GM12892 (cell line): ENCODE results near the gene PTPN4.

Source experiments
- DNase-seq: peaks from one replicate; pipeline ENCODE4 v3.0.0; 2011; ENCODE audit not compliant: insufficient read length
- FAIRE-seq: peaks from 2 replicates; lab custom pipeline; 2011; peaks lifted over from hg19 to GRCh38; lab: Jason Lieb, UNC
- POLR2A ChIP-seq: IDR thresholded peaks from 2 replicates; pipeline ENCODE4 v1.6.1; 2011; ENCODE audit warnings: low read depth, low read length, control low read depth
- POLR2AphosphoS5 ChIP-seq: IDR thresholded peaks from 2 replicates; pipeline ENCODE4 v1.6.1; 2011; ENCODE audit warnings: low read depth, low read length, control low read depth
- TAF1 ChIP-seq: IDR thresholded peaks from 2 replicates; pipeline ENCODE4 v1.6.1; 2011; ENCODE audit warnings: low read depth, mild to moderate bottlenecking, control low read depth, low read length, borderline replicate concordance

The PTPN4 gene

GRCh38 chr2:119772128-119772527 is 12.4 kb downstream of the PTPN4 start:
- no peak for TF ChIP-seq POLR2A
- TF ChIP-seq POLR2AphosphoS5: no peak
- TF ChIP-seq TAF1: no peak
- FAIRE-seq: no peak
- no peak for DNase-seq

- FAIRE-seq: no peak
- no peak for DNase-seq
- TF ChIP-seq POLR2AphosphoS5 (no peak), TAF1 (no peak), POLR2A (no peak)
Observed at GRCh38 chr2:119772767-119773166, 13.0 kb downstream of the PTPN4 start.

DNA sequence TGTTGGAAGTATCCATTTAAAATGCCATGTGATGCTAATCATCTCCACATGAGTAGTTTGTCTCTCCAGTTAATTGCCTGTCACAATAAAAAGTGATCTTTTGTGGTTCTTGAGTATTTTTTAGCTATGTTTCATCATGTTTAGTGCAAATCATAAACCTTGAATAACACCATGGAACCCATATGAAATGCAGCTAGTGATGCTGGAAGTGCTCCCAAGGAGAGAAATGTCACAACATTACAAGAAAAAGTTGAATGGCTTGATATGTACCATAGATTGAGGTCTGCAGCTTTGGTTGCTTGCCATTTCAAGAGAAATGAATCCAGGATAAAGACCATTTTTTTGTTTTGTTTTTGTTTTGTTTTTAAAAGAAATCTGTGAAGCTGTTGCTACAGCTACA is 14.3 kb downstream of the PTPN4 start:
- DNase-seq (no peak), FAIRE-seq (no peak)

GRCh38 chr2:119775102-119775501 is 15.4 kb downstream of the PTPN4 start:
- no peak for DNase-seq
- no peak for FAIRE-seq
- no peak for TF ChIP-seq POLR2A
- TF ChIP-seq POLR2AphosphoS5: no peak
- no peak for TF ChIP-seq TAF1

More for the DNA sequence above, 14.3 kb downstream of the PTPN4 start:
- TF ChIP-seq POLR2AphosphoS5 (no peak), TAF1 (no peak)

- TF ChIP-seq POLR2AphosphoS5 (no peak), POLR2A (no peak), TAF1 (no peak)
- no peak for DNase-seq
- FAIRE-seq: no peak
Observed at GRCh38 chr2:119782308-119783027, 22.7 kb downstream of the PTPN4 start.

GRCh38 chr2:119784876-119785275 is 25.2 kb downstream of the PTPN4 start:
- TF ChIP-seq POLR2AphosphoS5: no peak
- no peak for TF ChIP-seq TAF1
- no peak for TF ChIP-seq POLR2A
- DNase-seq: no peak
- no peak for FAIRE-seq

DNA sequence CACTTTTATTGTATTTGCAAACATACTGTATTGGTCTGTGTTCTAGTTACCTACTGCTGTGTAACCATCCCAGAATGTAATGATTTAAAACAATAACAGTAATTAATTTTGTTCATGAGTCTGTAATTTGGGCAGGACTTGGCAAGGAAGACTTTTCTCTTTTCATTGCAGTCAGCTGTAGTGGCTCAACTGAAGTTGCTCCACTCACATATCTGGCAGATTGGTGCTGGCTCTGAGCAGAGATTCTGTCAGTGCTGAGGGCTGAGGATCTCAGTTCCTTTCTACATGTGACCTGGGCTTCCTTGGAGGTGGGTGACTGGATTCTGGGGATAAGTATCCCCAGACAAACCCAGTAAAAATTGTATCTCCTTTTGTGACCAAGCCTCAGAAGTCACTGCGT is 26.6 kb downstream of the PTPN4 start:
- FAIRE-seq (no peak), DNase-seq (no peak)

DNA sequence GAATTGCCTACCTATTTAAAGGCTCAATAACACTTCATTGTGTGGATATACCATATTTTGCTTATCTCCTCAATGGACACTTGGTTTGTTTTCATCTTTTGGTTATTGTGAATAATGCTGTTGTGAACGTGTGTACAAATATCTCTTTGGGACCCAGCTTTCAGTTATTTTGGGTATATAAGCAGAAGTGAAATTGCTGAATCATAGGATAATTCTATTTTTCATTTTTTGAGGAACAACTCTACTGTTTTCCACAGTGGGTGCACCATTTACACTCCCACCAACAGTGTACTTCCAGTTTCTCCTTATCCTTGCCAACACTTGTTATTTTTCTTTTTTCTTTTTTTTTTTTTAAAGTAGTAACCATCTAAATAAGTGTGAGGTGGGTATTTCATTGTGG is 29.0 kb downstream of the PTPN4 start:
- TF ChIP-seq POLR2A (no peak), TAF1 (no peak), POLR2AphosphoS5 (no peak)
- DNase-seq (no peak), FAIRE-seq (no peak)

More for the DNA sequence above, 26.6 kb downstream of the PTPN4 start:
- no peak for TF ChIP-seq POLR2A
- no peak for TF ChIP-seq TAF1
- no peak for TF ChIP-seq POLR2AphosphoS5

DNA sequence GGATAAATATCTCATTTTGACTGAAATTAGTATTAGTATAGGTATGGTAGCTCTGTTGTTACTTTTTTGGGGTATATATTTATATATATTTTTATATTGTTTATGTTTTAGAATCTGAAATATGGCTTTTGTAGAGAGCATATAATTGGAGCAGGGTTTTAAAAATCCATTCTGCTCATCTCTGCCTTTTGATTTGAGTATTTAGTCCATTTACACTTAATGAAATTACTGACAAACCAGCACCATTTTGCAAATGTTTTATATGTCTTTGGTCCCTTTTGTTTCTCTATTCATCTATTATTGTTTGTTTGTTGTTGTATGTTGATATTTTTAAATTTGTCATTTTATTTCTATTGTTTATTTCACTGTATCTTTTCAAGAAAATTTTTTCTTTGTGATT is 30.7 kb downstream of the PTPN4 start:
- no peak for TF ChIP-seq POLR2A
- no peak for TF ChIP-seq POLR2AphosphoS5
- TF ChIP-seq TAF1: no peak
- FAIRE-seq (no peak), DNase-seq (no peak)

DNA sequence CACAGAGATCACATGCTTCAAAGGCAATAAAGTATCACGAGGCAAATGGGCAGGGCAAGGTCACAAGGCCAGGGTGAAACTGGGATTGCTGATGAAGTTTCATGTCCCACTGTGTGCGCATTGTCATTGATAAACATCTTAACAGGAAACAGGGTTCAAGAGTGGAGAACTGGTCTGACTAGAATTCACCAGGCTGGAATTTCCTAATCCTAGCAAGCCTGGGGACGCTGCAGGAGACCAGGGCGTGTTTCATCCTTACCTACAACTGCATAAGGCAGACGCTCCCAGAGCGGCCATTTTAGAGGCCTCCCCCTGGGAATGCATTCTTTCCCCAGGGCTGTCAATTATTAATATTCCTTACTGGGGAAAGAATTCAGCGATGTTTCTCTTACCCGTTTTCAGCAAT is 33.2 kb downstream of the PTPN4 start:
- TF ChIP-seq POLR2AphosphoS5: no peak
- no peak for TF ChIP-seq TAF1
- no peak for TF ChIP-seq POLR2A
- FAIRE-seq: no peak
- DNase-seq: no peak

GRCh38 chr2:119794237-119794636 is 34.5 kb downstream of the PTPN4 start:
- no peak for DNase-seq
- TF ChIP-seq POLR2A (no peak), POLR2AphosphoS5 (no peak), TAF1 (no peak)
- FAIRE-seq: no peak
